GM12872 (cell line): ENCODE data around the gene NBEAL2.

ENCODE experiments used
- TF ChIP-seq, protein P1 (sequence below): IDR thresholded peaks from 3 replicates; pipeline ENCODE4 v1.5.1; 2011; ENCODE audit warnings: low read depth, mild to moderate bottlenecking, low read length, moderate library complexity; ENCODE audit not compliant: insufficient read depth

NBEAL2 gene

DNA sequence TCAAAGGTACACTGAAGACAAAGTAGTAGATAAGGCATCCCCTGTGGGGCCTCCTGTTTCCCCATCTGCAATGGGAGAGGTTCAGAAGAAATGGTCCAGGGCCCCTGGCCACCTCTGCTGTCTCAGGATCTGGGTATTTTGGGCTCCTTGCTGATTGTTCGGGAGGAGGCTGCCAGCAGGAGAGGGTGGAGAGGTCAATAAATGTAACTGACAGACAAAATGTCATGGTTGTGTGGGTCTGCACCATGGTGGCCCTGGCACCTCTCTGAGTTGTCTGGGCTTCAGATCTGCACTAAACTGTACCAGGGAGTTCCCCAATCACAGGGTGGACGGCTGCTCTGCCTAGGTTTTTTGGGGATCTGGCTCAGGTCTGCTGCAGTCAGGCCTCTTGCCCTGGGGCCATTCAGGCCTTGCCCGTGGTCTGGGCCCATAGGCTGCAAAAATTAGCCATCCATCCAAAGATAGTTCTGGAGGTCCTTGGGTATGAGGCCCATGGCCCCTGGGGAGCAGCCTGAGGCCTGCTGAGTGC lies 7.4 kb downstream of the NBEAL2 start:
- TF ChIP-seq, protein P1, sequence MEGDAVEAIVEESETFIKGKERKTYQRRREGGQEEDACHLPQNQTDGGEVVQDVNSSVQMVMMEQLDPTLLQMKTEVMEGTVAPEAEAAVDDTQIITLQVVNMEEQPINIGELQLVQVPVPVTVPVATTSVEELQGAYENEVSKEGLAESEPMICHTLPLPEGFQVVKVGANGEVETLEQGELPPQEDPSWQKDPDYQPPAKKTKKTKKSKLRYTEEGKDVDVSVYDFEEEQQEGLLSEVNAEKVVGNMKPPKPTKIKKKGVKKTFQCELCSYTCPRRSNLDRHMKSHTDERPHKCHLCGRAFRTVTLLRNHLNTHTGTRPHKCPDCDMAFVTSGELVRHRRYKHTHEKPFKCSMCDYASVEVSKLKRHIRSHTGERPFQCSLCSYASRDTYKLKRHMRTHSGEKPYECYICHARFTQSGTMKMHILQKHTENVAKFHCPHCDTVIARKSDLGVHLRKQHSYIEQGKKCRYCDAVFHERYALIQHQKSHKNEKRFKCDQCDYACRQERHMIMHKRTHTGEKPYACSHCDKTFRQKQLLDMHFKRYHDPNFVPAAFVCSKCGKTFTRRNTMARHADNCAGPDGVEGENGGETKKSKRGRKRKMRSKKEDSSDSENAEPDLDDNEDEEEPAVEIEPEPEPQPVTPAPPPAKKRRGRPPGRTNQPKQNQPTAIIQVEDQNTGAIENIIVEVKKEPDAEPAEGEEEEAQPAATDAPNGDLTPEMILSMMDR, result no peak

DNA sequence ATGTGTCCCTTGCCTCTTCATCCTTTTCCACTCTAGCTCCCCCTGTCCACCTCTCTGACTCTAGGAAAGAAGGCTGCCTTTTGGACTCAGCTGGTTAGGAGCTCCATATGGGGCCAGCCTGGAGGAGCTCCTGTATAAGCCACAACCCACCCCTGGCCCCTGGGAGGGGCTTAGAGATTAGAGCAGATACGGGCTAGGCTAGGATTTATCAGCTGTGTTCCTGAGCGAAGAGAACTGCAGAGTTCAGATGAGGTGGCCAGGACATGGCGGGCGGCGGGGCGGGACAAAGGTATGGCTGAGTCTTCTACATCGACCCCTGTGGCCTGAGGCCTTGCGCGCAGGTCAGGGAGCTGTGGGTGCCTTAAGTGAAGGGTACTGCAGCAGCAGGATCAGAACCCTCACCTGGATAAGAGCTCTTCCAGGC lies 7.9 kb downstream of the NBEAL2 start:
- TF ChIP-seq, protein P1, result no peak

GRCh38 chr3:46987743-46988401 lies 8.4 kb downstream of the NBEAL2 start:
- TF ChIP-seq, protein P1, result no peak

GRCh38 chr3:46988616-46989015 lies 9.2 kb downstream of the NBEAL2 start:
- TF ChIP-seq, protein P1, result no peak

GRCh38 chr3:46989146-46989810 lies 9.8 kb downstream of the NBEAL2 start:
- TF ChIP-seq, protein P1, result no peak

GRCh38 chr3:46990573-46991374 lies 11.3 kb downstream of the NBEAL2 start:
- TF ChIP-seq, protein P1, result no peak
